Adipose tissue (tissue), 3 donors: ENCODE measurements around the gene SORCS1. TPM values are rescaled to one million over a fixed set of nuclear protein-coding genes. Genes with fewer than 3 reads are reported as not detected.

Experiments
- H3K27ac ChIP-seq: one replicate; pipeline ENCODE4 v1.5.1; 2013; ENCODE audit warnings: low read depth, low read length
- WGBS, 3 donors: extraction: QIAGEN DNeasy Blood & Tissue Kit; methylation state at CpG; one replicate each; pipeline ENCODE4 v1.1.7; 2013; 5-methylcytosine and 5-hydroxymethylcytosine counted together
- polyA plus RNA-seq, 3 donors: library from polyadenylated mRNA; stranded (reverse); fragments of 200-250 nt; gene quantifications; one replicate each; pipeline ENCODE4 v1.2.3, GENCODE V29; 2013
- donor health status: healthy with polysubstance abuse.
- donor health status: Bipolar disorder and iron deficiency.
- donor health status: healthy.

Gene SORCS1
- polyA plus RNA-seq, 3 donors: 0.16 to 0.87 (median 0.22) TPM

- H3K27ac ChIP-seq: no peak overlapping the region
- WGBS, 3 donors: 43 to 63% (median 57%) methylated on average over 3 of the region's 3 CpGs
Measured at GRCh38 chr10:106566873-106567272, 597.6 kb downstream of the SORCS1 start.

GRCh38 chr10:106565546-106565945 lies 599.0 kb downstream of the SORCS1 start:
- no peak overlapping the region for H3K27ac ChIP-seq
- WGBS, 3 donors: 84 to 92% (median 89%) methylated on average over 3 of the region's 3 CpGs

- WGBS, 3 donors: 44 to 63% (median 60%) methylated on average over 3 of the region's 3 CpGs
- no peak overlapping the region for H3K27ac ChIP-seq
Measured at GRCh38 chr10:106563384-106563783, 601.1 kb downstream of the SORCS1 start.

GRCh38 chr10:106560925-106561640 lies 603.4 kb downstream of the SORCS1 start:
- 87 to 92% (median 90%) methylated on average over 5 of the region's 5 CpGs for WGBS, 3 donors
- no peak overlapping the region for H3K27ac ChIP-seq

- WGBS, 3 donors: 87 to 93% (median 87%) methylated on average over 3 of the region's 3 CpGs
- H3K27ac ChIP-seq: no peak overlapping the region
Measured at GRCh38 chr10:106559442-106559841, 605.1 kb downstream of the SORCS1 start.

- 61 to 75% (median 71%) methylated on average over 7 of the region's 7 CpGs for WGBS, 3 donors
- no peak overlapping the region for H3K27ac ChIP-seq
Measured at GRCh38 chr10:106557951-106558733, 606.4 kb downstream of the SORCS1 start.

- no peak overlapping the region for H3K27ac ChIP-seq
Measured at GRCh38 chr10:106557053-106557452, 607.5 kb downstream of the SORCS1 start.

- no peak overlapping the region for H3K27ac ChIP-seq
- 42 to 86% (median 80%) methylated on average over 2 of the region's 2 CpGs for WGBS, 3 donors
Measured at GRCh38 chr10:106555599-106555998, 608.9 kb downstream of the SORCS1 start.

GRCh38 chr10:106551501-106552062 lies 612.9 kb downstream of the SORCS1 start:
- no peak overlapping the region for H3K27ac ChIP-seq
- 55 to 81% (median 73%) methylated on average over 4 of the region's 4 CpGs for WGBS, 3 donors

- H3K27ac ChIP-seq: no peak overlapping the region
- 72 to 85% (median 78%) methylated on average over 6 of the region's 6 CpGs for WGBS, 3 donors
Measured at GRCh38 chr10:106548832-106549231, 615.7 kb downstream of the SORCS1 start.

GRCh38 chr10:106547047-106547635 lies 617.4 kb downstream of the SORCS1 start:
- 87 to 94% (median 89%) methylated on average over 7 of the region's 7 CpGs for WGBS, 3 donors
- H3K27ac ChIP-seq: no peak overlapping the region

GRCh38 chr10:106542461-106542860 lies 622.0 kb downstream of the SORCS1 start:
- WGBS, 3 donors: 79 to 90% (median 84%) methylated on average over 3 of the region's 3 CpGs
- H3K27ac ChIP-seq: no peak overlapping the region

GRCh38 chr10:106540645-106541044 lies 623.9 kb downstream of the SORCS1 start:
- no peak overlapping the region for H3K27ac ChIP-seq

GRCh38 chr10:106537866-106538265 lies 626.6 kb downstream of the SORCS1 start:
- H3K27ac ChIP-seq: no peak overlapping the region
- 62 to 82% (median 74%) methylated on average over 5 of the region's 5 CpGs for WGBS, 3 donors

GRCh38 chr10:106535304-106535953 lies 629.1 kb downstream of the SORCS1 start:
- 66 to 80% (median 73%) methylated on average over 5 of the region's 5 CpGs for WGBS, 3 donors
- no peak overlapping the region for H3K27ac ChIP-seq

- 80 to 90% (median 90%) methylated on average over 2 of the region's 2 CpGs for WGBS, 3 donors
Measured at GRCh38 chr10:106534441-106534840, 630.1 kb downstream of the SORCS1 start.

GRCh38 chr10:106528702-106529101 lies 635.8 kb downstream of the SORCS1 start:
- no peak overlapping the region for H3K27ac ChIP-seq
- WGBS, 3 donors: 88 to 94% (median 90%) methylated on average over 2 of the region's 2 CpGs

More at GRCh38 chr10:106534441-106534840, 630.1 kb downstream of the SORCS1 start:
- H3K27ac ChIP-seq: no peak overlapping the region

GRCh38 chr10:106525835-106526234 lies 638.7 kb downstream of the SORCS1 start:
- no peak overlapping the region for H3K27ac ChIP-seq
- WGBS, 3 donors: 69 to 88% (median 76%) methylated on average over 1 of the region's 1 CpG
